GM18502 (cell line): ENCODE data around the gene CDKN1C.

Experiments
- ATAC-seq: cut with Tn5 transposase; IDR thresholded peaks from one replicate; pipeline ENCODE4 v1.9.1; 2021; ENCODE audit warnings: mild to moderate bottlenecking; ENCODE audit not compliant: unreplicated experiment, poor library complexity

CDKN1C gene

GRCh38 chr11:2885678-2886081 lies at the start of gene CDKN1C:
CDKN1C (minus strand) TSS chr11:2885775; CDS start chr11:2885456, 319 bp downstream.
- ATAC-seq: peak; percentile 77

GRCh38 chr11:2934611-2935239 lies 49.1 kb upstream of the CDKN1C start:
- ATAC-seq: no peak

GRCh38 chr11:2934021-2934550 lies 48.5 kb upstream of the CDKN1C start:
- ATAC-seq: no peak

GRCh38 chr11:2933375-2934020 lies 47.9 kb upstream of the CDKN1C start:
- ATAC-seq: no peak

GRCh38 chr11:2932850-2933251 lies 47.3 kb upstream of the CDKN1C start:
- no peak for ATAC-seq

GRCh38 chr11:2931771-2932738 lies 46.5 kb upstream of the CDKN1C start:
- ATAC-seq: no peak

GRCh38 chr11:2931420-2931746 lies 45.8 kb upstream of the CDKN1C start:
- ATAC-seq: no peak

GRCh38 chr11:2930704-2931419 lies 45.3 kb upstream of the CDKN1C start:
- ATAC-seq: peak; percentile 24

- ATAC-seq: peak; percentile 38
Measured at GRCh38 chr11:2929950-2930703, 44.6 kb upstream of the CDKN1C start.

- ATAC-seq: no peak
Measured at GRCh38 chr11:2929531-2929949, 44.0 kb upstream of the CDKN1C start.

- no peak for ATAC-seq
Measured at GRCh38 chr11:2928605-2929530, 43.3 kb upstream of the CDKN1C start, which contains the start of gene PHLDA2. PHLDA2 (minus strand) TSS chr11:2929420; CDS start chr11:2929364, 56 bp downstream.

- ATAC-seq: no peak
Measured at GRCh38 chr11:2927851-2928604, 42.5 kb upstream of the CDKN1C start.

GRCh38 chr11:2927121-2927800 lies 41.7 kb upstream of the CDKN1C start:
- no peak for ATAC-seq

GRCh38 chr11:2926611-2927051 lies 41.1 kb upstream of the CDKN1C start:
- no peak for ATAC-seq

GRCh38 chr11:2924821-2925675 lies 39.5 kb upstream of the CDKN1C start:
- no peak for ATAC-seq

GRCh38 chr11:2924381-2924780 lies 38.8 kb upstream of the CDKN1C start:
- no peak for ATAC-seq
